Measurements from ENCODE around the gene LMF1. TPM values are rescaled to one million over a fixed set of nuclear protein-coding genes. Genes with fewer than 3 reads are reported as not detected.

Gene LMF1
- total RNA-seq, 2 donors from 2014 or later: 12.3 to 17.8 TPM

DNA sequence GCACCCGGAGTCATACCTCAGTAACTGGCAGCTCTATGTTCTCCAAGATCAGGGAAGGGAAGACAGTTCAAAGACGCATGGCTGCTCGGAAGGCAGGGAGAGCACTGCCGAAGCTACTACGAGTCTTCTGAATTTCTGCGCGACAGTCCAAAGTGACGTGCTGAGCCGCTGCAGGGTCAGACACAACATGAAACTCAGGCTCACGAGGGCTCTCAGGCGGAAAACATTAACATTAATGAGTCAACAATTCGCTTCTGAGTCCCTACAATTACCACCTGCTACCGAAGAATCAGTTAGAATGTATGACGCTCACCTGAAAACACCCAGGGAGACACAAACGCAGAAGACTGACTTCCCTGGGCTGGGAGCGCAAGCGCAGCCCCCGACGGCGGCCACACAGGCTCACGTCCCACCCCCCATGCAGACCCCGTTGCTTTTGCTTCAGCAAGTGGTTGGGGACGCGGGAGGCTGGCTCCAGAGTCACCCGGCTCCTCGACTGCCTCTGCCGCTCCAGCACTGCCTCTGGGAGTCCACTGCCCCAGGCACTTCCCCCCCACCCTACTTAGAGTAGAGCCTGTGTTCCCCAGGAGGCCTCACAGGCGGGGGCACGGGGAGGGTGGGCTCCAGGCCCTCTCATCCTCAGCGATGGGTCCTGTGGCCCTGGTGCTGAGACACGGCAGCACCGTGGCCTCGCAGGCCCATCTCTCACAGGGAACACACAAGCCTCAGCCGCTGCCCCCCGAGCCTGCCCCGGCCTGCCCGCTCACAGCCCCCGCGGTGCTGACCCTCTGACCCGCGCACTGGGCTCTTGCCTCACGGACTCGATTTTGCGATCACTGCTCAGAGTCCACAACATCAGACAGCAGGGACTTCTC is 38.9 kb downstream of the LMF1 start:
- ATAC-seq (replicated peaks): no peak
- H3K27ac Mint-ChIP-seq: no peak overlapping the region
- no peaks in the 10 kb centered on the region for H3K27me3 Mint-ChIP-seq
- H3K4me3 Mint-ChIP-seq: no peak overlapping the region
- peaks cover 32% of the 10 kb centered on the region for H3K36me3 Mint-ChIP-seq (ENCODE audit: low read depth)
- no peaks in the 10 kb centered on the region for H3K4me1 Mint-ChIP-seq
- H3K9me3 Mint-ChIP-seq: no peaks in the 10 kb centered on the region

GRCh38 chr16:931171-931570 is 39.6 kb downstream of the LMF1 start:
- Mint-ChIP-seq H3K27me3 (no peaks in the 10 kb centered on the region), H3K4me3 (no peak overlapping the region), H3K36me3 (ENCODE audit: low read depth) (peaks cover 32% of the 10 kb centered on the region), H3K27ac (no peak overlapping the region), H3K9me3 (no peaks in the 10 kb centered on the region), H3K4me1 (peaks cover 2% of the 10 kb centered on the region)
- no peak for ATAC-seq (replicated peaks)

DNA sequence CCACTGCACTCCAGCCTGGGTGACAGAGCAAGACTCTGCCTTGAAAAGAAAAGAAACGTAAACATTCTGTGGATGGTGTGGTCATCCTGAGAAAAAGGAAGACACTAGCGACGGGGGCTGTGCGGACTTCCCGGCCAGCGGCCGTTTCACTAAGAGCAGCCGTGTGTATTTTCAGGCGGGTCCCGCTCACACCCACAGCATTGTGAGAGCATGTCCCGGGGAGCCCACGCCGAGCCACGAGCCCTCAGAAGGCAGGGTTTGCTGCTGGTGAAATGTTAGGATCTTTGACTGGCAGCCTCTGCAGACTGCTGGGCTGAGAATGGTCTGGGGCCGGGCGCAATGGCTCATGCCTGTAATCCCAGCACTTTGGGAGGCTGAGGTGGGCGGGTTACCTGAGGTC is 40.3 kb downstream of the LMF1 start:
- Mint-ChIP-seq H3K4me1 (peaks cover 7% of the 10 kb centered on the region), H3K27ac (no peak overlapping the region), H3K36me3 (ENCODE audit: low read depth) (peaks cover 32% of the 10 kb centered on the region), H3K4me3 (no peak overlapping the region), H3K9me3 (no peaks in the 10 kb centered on the region), H3K27me3 (no peaks in the 10 kb centered on the region)
- no peak for ATAC-seq (replicated peaks)

- peaks cover 7% of the 10 kb centered on the region for H3K4me1 Mint-ChIP-seq
- H3K9me3 Mint-ChIP-seq: no peaks in the 10 kb centered on the region
- no peaks in the 10 kb centered on the region for H3K27me3 Mint-ChIP-seq
- peaks cover 32% of the 10 kb centered on the region for H3K36me3 Mint-ChIP-seq (ENCODE audit: low read depth)
- no peak overlapping the region for H3K4me3 Mint-ChIP-seq
- H3K27ac Mint-ChIP-seq: no peak overlapping the region
- no peak for ATAC-seq (replicated peaks)
Measured at GRCh38 chr16:930076-930475, 40.7 kb downstream of the LMF1 start.

DNA sequence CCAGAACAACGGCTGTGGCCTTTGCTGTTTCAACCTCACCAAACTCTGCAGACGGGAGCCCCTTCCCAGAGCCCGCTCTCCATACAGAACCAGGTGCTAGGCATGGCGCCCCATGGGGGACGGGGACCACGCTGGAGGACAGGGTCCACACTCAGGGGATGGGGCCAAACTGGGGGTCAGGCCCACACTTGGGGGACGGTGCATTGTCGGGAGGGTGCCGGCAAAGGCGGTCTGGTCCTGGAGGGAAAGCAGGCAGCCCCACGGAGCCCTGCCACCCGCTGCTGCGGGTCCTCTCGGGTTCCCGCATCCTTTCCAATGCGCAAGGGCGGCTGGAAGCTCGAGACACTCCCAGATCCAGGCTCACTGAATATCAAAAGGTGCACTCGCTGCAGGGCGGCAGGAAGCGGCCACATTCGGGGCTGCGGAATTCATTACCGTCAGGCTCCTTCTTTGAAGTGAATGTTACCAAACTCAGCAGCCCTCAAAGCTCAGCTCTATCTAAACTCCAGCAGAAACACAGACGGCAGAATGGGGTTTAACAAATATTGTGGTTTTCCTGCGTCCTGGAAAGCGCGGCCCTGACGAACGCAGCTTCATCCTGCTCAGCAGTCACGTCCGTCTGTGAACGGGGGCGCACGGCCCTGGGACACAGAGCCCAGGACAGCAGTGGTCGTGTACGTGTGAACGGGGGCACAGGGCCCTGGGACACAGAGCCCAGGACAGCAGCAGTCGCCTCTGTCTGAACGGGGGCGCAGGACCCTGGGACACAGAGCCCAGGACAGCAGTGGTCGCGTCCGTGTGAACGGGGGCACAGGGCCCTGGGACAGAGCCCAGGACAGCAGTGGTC is 41.3 kb downstream of the LMF1 start:
- Mint-ChIP-seq H3K36me3 (ENCODE audit: low read depth) (peaks cover 32% of the 10 kb centered on the region), H3K9me3 (no peaks in the 10 kb centered on the region), H3K4me1 (peaks cover 7% of the 10 kb centered on the region), H3K27me3 (no peaks in the 10 kb centered on the region), H3K27ac (no peak overlapping the region), H3K4me3 (no peak overlapping the region)
- no peak for ATAC-seq (replicated peaks)

- peaks cover 24% of the 10 kb centered on the region for H3K36me3 Mint-ChIP-seq (ENCODE audit: low read depth)
- H3K9me3 Mint-ChIP-seq: no peaks in the 10 kb centered on the region
- ATAC-seq (replicated peaks): no peak
- H3K27me3 Mint-ChIP-seq: no peaks in the 10 kb centered on the region
- peaks cover 7% of the 10 kb centered on the region for H3K4me1 Mint-ChIP-seq
- H3K4me3 Mint-ChIP-seq: no peak overlapping the region
- H3K27ac Mint-ChIP-seq: no peak overlapping the region
Measured at GRCh38 chr16:928526-928925, 42.3 kb downstream of the LMF1 start.

DNA sequence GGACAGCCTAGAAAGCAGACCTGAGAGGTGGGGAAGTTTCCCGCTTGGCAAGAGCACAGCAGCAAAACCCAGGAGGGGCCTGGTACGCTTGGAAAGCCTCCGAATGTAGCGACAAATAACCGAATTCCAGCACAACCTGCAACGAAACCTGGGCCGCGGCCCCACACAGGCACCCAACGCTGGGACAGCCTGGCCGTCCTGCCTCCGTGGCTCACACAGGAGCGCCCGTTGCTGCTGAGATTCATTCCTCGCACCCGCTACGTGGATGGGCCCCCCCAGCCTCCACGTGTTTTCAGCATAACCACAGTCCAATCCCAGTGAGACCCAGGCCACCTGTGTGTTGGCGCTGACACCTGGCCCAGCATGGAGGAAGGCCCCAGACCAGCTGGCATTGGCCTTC is 42.9 kb downstream of the LMF1 start:
- peaks cover 7% of the 10 kb centered on the region for H3K4me1 Mint-ChIP-seq
- no peak overlapping the region for H3K27ac Mint-ChIP-seq
- H3K27me3 Mint-ChIP-seq: no peaks in the 10 kb centered on the region
- peaks cover 19% of the 10 kb centered on the region for H3K36me3 Mint-ChIP-seq (ENCODE audit: low read depth)
- no peak for ATAC-seq (replicated peaks)
- H3K9me3 Mint-ChIP-seq: no peaks in the 10 kb centered on the region
- H3K4me3 Mint-ChIP-seq: no peak overlapping the region

DNA sequence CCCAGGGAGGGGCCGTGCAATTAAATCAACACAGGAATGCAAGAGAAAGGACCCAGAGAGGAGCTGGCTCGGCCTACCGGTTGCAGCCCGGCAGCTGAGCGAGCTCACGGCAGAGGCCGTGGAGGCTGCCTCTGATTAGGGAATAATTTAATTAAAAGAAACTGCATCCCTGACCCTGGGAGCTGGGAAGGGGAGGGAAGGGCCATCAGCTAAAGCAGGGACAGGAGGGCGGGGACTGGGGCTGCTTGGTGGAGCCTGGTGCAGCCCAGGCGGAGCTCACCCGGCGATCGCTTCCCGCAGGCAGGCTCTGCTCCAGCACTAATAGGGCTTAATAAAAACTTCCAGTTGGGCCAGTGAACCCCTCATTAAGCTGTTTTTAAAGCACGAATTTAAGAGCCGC is 43.4 kb downstream of the LMF1 start:
- Mint-ChIP-seq H3K27me3 (no peaks in the 10 kb centered on the region), H3K4me1 (peaks cover 7% of the 10 kb centered on the region), H3K27ac (no peak overlapping the region), H3K36me3 (ENCODE audit: low read depth) (peaks cover 15% of the 10 kb centered on the region), H3K9me3 (no peaks in the 10 kb centered on the region), H3K4me3 (no peak overlapping the region)
- ATAC-seq (replicated peaks): no peak

DNA sequence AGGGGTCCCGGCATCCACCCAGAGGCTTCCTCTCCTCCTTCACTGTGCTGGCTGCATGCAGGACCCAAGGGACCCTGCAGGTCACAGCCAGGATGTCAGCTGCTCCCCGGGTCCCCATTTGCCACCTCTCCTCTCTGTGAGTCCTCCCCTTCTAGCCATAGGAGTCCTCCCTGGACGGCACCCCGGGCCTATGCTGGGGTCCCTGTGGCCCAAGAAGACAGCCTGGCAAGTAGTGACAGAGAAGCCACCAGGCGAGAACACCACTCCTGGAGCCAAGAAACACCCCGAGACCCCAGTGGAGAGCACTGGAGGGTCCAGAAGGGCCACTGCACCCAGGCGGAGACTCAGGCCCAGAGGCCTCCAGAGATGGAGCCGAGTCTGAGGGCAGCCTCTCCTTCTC is 44.1 kb downstream of the LMF1 start:
- H3K4me1 Mint-ChIP-seq: peaks cover 7% of the 10 kb centered on the region
- no peak overlapping the region for H3K4me3 Mint-ChIP-seq
- H3K36me3 Mint-ChIP-seq (ENCODE audit: low read depth): peaks cover 18% of the 10 kb centered on the region
- H3K27ac Mint-ChIP-seq: no peak overlapping the region
- H3K27me3 Mint-ChIP-seq: no peaks in the 10 kb centered on the region
- H3K9me3 Mint-ChIP-seq: no peaks in the 10 kb centered on the region
- ATAC-seq (replicated peaks): no peak

GRCh38 chr16:924806-925205 is 46.0 kb downstream of the LMF1 start:
- no peaks in the 10 kb centered on the region for H3K9me3 Mint-ChIP-seq
- H3K4me1 Mint-ChIP-seq: peaks cover 7% of the 10 kb centered on the region
- ATAC-seq (replicated peaks): no peak
- peaks cover 9% of the 10 kb centered on the region for H3K36me3 Mint-ChIP-seq (ENCODE audit: low read depth)
- no peak overlapping the region for H3K27ac Mint-ChIP-seq
- H3K27me3 Mint-ChIP-seq: no peaks in the 10 kb centered on the region
- H3K4me3 Mint-ChIP-seq: no peak overlapping the region

GRCh38 chr16:924063-924462 is 46.7 kb downstream of the LMF1 start:
- H3K36me3 Mint-ChIP-seq (ENCODE audit: low read depth): peaks cover 6% of the 10 kb centered on the region
- no peaks in the 10 kb centered on the region for H3K27me3 Mint-ChIP-seq
- H3K4me3 Mint-ChIP-seq: no peak overlapping the region
- H3K27ac Mint-ChIP-seq: no peak overlapping the region
- ATAC-seq (replicated peaks): no peak
- H3K9me3 Mint-ChIP-seq: no peaks in the 10 kb centered on the region
- peaks cover 7% of the 10 kb centered on the region for H3K4me1 Mint-ChIP-seq

DNA sequence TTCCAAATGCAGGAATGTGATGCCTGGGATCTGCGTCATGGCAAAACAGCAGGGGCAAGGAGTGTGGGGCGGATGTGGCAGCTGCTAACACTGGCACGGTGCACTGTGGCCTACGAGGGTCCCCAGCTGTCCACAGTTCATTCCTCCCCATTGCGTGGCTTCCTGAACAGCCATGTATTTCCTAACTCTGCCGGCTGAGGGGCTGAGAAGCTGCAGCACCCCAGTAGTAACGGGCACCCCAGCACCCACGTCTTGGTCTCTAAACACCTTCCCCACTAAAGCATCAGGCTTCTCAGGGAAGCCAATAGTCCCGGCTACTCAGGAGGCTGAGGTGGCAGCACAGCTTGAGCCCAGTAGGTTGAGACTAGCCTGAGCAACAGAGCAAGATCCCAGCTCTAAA is 47.6 kb downstream of the LMF1 start:
- no peaks in the 10 kb centered on the region for H3K27me3 Mint-ChIP-seq
- H3K4me3 Mint-ChIP-seq: no peak overlapping the region
- H3K9me3 Mint-ChIP-seq: no peaks in the 10 kb centered on the region
- H3K36me3 Mint-ChIP-seq (ENCODE audit: low read depth): peaks cover 6% of the 10 kb centered on the region
- no peak for ATAC-seq (replicated peaks)
- no peak overlapping the region for H3K27ac Mint-ChIP-seq
- H3K4me1 Mint-ChIP-seq: peaks cover 7% of the 10 kb centered on the region

DNA sequence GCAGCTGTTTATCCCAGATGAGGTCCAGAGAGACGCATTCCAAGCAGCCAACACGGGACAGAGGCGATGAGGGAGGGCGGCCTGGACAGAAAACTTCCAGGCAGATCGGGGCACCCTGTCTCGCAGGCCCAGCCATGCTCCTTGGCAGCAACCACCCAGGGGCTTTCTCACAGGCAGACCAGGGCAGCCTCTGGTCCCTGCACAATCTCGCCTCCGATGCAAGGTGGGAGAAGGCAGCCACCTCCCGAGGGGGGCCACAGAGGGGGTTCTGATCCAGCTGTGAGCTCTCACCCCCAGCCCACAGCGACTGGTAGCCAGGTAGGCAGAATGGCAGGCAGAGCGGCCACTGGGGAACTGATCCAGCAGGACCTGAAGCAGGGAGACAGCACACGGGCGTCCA is 48.7 kb downstream of the LMF1 start:
- no peak overlapping the region for H3K27ac Mint-ChIP-seq
- peaks cover 6% of the 10 kb centered on the region for H3K36me3 Mint-ChIP-seq (ENCODE audit: low read depth)
- H3K4me3 Mint-ChIP-seq: no peak overlapping the region
- H3K4me1 Mint-ChIP-seq: peaks cover 7% of the 10 kb centered on the region
- no peaks in the 10 kb centered on the region for H3K27me3 Mint-ChIP-seq
- H3K9me3 Mint-ChIP-seq: no peaks in the 10 kb centered on the region
- no peak for ATAC-seq (replicated peaks)

DNA sequence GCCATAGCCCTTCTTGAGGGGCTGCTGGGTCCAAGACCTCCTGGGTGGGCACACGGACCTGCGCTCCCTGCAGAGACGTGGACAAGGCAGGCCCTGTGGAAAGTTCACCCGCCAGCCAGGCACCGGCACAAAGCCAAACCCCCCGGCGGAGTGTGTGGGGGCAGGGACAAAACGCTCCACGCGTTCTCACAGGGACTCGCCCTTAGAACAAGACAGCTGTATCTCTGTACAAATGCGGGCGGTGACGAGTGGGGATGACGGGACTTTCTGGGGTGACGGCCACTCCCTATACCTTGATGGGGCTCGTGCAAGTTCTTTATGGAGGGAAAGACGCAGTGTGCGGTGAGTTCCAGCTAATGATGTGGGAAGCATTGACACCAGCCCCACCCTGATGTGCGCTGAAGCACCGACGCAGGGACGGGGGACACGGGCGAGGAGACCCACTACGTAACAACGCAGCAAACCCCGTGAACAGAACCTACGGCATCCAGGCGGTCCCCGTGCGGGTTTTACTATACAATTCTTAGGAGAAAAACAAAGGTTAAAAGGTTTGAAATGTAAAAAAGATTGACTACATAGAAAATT is 49.4 kb downstream of the LMF1 start:
- Mint-ChIP-seq H3K4me3 (no peak overlapping the region), H3K9me3 (no peaks in the 10 kb centered on the region), H3K27me3 (no peaks in the 10 kb centered on the region), H3K27ac (no peak overlapping the region), H3K4me1 (peaks cover 7% of the 10 kb centered on the region), H3K36me3 (ENCODE audit: low read depth) (peaks cover 6% of the 10 kb centered on the region)
- ATAC-seq (replicated peaks): no peak

DNA sequence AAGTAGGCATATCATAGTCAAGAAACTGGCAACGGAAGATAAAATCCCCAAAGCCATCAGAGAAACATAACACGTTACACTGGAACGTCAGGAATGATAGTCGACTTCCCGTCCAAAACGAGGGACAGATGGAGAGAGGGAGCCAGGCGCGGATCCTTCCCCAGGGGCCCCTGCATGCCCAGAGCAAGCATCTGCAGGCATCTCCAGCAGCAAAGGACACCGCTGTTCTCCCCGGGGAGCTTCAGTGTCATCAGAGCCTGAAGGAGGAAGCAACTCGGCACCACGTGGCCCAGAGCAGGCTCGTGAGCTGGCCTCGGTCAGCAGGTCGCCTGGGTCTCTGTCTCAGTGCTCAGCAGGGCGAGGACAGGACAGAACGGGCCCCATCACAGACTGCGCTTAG is 50.1 kb downstream of the LMF1 start:
- ATAC-seq (replicated peaks): no peak
- peaks cover 6% of the 10 kb centered on the region for H3K36me3 Mint-ChIP-seq (ENCODE audit: low read depth)
- H3K4me1 Mint-ChIP-seq: peaks cover under 1% of the 10 kb centered on the region
- H3K9me3 Mint-ChIP-seq: no peaks in the 10 kb centered on the region
- no peaks in the 10 kb centered on the region for H3K27me3 Mint-ChIP-seq
- H3K4me3 Mint-ChIP-seq: no peak overlapping the region
- no peak overlapping the region for H3K27ac Mint-ChIP-seq
